NCI-H226 (cell line): ENCODE results near the gene HNRNPDL.
A peak's percentile ranks its signal among the peaks of the same experiment; 100 is the strongest.

ENCODE experiments used
- DNase-seq: peaks from one replicate; pipeline ENCODE4 v3.0.0-alpha.2; 2015

Gene HNRNPDL

DNA sequence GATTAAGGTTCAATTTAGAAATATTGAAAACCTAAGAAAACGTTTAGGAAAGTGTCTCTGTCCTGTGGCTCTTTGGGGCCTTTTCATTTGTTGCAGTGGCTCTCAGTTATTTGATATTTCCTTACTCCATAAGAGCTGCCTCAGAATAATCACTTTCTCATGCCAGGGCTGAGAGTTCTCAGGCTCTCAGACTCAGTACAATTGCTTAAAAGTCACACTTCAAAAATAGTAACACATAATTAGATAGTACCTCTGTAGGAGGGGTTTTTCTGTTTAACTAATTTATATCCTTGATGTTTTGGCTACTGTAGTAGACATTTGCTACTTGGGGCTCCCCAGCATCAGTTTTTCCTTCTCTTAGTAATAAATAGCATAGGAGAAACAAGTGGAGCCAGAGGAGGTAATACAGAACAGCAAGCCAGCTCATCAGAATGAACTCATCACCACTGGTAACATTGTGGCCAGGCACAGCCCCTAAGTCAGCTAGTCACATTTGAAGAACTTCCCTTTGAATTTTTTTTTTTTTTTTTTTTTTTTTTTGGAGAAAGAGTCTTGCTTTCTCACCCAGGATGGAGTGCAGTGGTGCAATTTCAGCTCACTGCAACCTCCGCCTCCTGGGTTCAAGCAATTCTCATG lies 48.5 kb downstream of the HNRNPDL start:
- no peak for DNase-seq

GRCh38 chr4:82381235-82381634 lies 49.0 kb downstream of the HNRNPDL start:
- DNase-seq, result no peak

GRCh38 chr4:82380831-82381230 lies 49.4 kb downstream of the HNRNPDL start:
- DNase-seq, result no peak

GRCh38 chr4:82380344-82380743 lies 49.9 kb downstream of the HNRNPDL start:
- DNase-seq, result no peak

GRCh38 chr4:82376109-82376508 lies 54.2 kb downstream of the HNRNPDL start:
- DNase-seq, result no peak

- DNase-seq, result peak; percentile 99
These were observed 56.2 kb downstream of the HNRNPDL start, which contains the start of gene HNRNPD for GRCh38 chr4:82373816-82374625. Gene HNRNPD (minus strand): TSS chr4:82373991. CDS start chr4:82373678, 313 bp downstream.

- no peak for DNase-seq
These were observed 56.8 kb downstream of the HNRNPDL start for GRCh38 chr4:82373486-82373815.
